Stimulated activated CD8-positive, alpha-beta memory T cell treated with anti-CD3 and anti-CD28 coated beads, Interleukin-7, amount 100 ng/mL, for 48 hours (primary cell): ENCODE data around the gene FANK1.
"Not testable (repeated sequence)": the region's sequence is repeated elsewhere in the genome, so short reads cannot be mapped to it uniquely, and the experiment has no call there.

Source experiments
- DNase-seq, 2 donors: peaks; one replicate each; pipeline ENCODE4 v3.0.0-alpha.2; 2020; ENCODE audit warnings: low read depth in 1 of 2; ENCODE audit errors: extremely low read depth in 1 of 2

Gene FANK1

DNA sequence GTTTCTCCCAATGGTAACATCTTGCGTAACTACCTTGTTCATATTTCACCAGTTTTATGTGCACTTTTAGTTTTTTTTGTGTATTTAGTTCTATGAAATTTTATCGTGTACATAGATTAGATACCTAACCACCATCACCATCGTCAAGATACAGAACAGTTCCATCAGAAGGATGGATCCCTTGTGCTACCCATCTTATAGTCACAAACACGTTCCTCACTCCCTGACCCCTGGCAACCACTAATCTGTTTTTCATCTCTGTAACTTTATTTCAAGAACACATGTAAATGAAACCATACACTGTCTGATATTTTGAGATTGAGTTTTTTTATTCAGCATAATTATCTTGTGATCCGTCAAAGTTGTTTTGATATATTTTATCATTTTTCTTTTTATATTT is 29.9 kb downstream of the FANK1 start:
- DNase-seq: no peak

DNA sequence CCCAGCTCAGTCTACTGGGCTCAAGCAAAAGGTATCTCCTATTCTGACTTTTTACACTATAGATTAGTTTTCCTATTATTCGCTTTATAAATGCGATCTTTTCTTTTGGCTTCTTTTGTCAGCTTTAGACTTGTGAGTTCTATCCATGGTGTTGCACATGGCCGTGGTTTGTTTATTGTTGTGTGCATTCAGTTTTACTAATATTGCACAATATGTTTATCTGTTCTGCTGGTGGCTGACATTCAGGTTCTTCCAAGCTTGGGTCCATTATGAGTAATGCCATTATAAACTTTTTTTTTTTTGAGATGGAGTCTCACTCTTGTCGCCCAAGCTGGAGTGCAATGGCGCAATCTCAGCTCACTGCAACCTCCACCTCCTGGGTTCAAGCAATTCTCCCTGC is 30.9 kb downstream of the FANK1 start:
- not testable (repeated sequence) for DNase-seq

DNA sequence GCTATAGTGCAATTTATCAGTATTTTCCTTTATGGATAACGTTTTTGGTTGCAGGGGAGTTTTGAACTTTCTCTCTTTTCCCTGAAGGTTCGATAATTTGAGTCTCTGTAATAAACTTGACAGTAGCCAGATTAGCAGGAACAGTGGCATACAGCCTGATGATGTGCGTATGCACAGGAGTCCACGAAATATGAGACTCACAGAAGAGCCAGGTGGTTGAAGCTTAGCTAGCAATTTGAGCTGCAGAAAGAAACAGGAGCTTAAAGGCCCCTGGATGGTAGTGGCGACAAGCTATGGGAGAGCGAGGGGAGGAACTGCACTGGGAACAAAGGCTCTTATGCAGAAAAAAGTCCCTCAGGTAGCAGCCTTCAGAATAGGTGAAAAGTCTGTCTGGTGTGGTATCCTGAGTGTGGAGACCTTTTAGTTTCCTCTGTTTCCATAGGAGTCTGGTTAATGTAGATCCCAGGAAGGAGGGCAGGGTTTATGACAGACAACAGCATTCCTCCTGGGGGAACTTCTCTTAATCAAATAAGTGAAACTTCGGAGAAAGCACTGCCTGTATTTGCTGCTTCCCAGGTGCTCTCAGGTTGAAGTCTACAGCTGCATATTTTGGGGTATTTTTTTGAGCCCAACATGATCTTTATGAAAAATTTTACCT is 32.7 kb downstream of the FANK1 start:
- DNase-seq: no peak

DNA sequence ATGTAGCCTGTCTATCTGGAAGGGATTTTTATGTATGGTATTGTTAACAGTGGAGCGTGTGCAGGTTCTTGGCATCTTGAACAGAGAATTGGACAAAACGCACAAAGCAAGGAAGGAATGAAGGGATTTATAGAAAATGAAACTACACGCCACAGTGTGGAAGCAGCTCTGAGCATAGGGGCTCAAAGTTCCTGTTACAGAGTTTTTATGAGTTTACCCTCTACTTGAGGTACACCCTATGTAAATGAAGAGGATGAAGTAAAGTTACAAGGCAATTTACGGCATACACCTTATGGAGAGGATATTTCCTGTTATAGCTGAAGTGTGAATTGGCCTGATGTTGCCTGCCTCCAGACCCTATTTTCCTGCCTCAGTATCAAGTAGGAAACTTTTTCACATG is 33.3 kb downstream of the FANK1 start:
- no peak for DNase-seq

DNA sequence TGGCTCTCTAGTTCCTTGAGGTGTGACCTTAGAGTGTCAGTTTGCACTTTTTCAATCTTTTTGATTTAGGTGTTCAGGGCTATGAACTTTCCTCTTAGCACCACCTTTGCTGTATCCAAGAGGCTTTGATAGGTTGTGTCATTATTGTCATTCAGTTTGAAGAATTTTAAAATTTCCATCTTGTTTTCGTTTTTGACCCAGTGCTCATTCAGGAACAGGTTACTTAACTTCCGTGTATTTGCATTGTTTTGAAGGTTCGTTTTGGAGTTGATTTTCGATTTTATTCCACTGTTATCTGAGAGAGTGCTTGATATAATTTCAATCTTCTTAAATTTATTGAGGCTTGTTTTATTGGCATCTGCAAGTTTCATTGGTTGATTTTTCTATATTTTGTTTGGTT is 37.3 kb downstream of the FANK1 start:
- no peak for DNase-seq

DNA sequence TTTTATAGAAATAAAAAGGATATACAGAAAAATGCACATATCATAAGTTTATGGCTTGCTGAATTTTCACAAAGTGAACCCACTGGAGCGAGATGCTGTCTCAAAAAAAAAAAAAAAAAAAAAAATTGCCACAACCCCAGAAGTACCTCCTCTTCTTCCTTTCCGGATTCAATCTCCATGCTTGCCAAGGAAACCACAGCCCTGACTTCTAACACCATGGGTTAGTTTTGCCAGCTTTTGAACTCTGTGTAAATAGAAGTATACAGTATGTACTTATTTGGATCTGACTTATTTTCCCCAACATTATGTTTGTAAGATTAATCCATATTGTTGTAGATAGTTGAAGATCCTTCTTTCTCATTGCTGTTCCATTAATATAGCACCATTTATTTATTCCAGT is 40.0 kb downstream of the FANK1 start:
- DNase-seq: no peak

DNA sequence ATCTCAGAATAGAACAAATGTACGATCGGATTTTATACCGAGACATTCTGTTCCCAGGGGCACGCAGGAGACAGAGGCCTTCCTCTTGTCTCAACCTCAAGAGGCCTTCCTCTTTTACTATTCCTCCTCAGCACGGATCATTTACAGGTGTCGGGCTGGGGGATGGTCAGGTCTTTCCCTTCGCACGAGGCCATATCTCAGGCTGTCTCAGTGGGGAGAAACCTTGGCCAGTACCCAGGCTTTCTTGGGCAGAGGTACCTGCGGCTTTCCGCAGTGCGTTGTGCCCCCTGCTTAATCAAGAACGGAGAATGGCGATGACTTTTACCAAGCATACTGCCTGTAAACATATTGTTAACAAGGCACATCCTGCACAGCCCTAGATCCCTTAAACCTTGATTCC is 44.2 kb downstream of the FANK1 start:
- no peak for DNase-seq

DNA sequence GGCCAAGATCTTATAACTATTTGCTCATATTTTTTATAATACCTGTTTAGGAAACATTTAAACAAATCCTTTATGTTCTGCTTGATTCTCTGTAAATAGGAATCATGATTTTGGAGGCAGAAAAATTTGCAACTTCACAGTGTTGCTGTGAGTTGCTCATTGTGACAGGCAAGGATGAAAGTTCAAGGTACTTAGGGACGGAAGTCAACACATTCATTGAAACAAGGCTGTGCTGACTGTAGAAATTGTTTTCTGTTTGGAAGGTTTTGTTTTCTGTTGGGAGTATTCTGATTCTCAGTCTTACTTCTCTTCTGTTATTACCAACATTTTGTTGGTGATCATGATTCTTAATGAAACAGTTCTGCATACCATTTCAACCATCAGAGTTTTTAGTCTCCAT is 54.9 kb downstream of the FANK1 start:
- DNase-seq: no peak

DNA sequence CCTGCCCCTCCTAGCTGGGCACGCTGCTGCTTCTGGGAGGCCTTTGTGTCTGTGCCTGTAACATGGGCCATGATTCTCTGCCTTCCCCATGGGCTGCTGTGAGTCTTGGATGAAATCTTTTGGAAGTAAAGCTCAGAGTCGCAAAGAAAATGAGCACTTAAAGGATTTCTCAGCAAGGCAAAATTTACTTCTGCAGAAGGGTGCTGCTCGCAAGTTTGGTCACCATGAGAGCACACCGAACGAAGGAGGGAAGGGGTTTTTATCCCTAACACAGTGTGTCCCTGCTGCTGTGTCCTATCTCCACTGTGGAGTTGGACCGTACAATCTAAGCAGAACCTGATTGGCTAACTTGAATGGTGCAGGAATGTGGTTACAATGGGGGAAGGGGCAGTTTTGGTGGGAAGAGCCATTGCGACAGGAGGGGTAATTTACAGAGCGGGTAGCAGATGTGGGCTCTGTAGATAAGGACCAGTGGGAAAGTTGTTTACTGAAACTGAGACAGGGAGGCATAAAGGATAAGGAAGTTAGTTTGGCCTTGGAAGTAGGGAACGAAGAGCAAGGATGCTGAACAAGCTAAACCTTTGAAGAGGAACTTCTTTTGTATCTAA is 57.5 kb downstream of the FANK1 start:
- no peak for DNase-seq

DNA sequence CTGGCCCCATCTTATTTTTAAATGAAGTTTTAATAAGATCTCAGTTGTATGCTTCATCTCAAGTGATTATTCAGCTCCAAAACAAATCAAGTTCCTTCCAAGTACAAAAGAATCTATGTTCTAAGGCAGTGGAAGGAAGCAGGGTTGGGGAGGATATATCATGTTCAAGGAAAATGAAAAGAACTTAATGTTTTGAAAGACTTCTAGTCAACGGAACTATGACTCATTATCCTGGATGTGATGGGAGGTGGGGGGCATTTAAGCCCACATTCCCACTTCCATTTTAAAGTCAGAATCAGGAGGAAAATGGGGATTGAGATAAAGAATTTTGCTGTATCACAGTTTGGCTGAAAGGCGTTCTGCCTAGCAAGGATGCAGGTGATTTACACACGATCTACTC is 59.4 kb downstream of the FANK1 start:
- DNase-seq: no peak

DNA sequence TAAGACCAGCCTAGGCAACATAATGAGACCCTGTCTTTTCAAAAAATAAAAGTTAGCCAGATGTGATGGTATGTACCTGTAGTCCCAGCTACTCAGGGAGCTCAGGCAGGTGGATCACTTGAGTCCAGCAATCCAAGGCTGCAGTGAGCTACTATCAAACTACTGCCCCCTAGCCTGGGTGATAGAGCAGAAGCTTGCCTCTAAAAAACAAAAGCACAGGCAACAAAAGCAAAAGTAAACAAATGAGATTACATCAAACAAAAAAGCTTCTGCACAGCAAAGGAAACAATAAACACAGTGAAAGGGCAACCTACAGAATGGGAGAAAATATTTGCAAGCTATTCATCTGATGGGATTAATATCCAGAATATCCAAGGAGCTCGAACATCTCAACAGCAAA is 65.4 kb downstream of the FANK1 start:
- no peak for DNase-seq

DNA sequence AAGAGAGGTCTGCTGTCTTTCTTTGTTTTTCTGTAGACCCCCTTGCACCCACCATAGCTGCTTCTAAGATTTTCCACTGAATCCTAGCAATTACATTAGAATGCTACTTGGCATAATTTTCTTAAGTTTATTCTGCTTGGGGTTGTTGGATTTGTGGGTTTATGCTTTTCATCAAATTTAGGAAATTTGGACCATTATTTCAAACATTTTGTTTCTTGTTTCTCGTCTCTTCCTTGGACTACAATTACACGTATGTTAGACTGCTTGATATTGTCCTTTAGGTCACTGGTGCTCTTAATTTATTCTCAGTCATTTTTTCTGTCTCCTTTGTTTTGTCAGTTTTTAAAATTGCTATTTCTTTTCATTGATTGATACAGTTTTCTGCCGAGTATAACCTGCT is 65.8 kb downstream of the FANK1 start:
- no peak for DNase-seq

DNA sequence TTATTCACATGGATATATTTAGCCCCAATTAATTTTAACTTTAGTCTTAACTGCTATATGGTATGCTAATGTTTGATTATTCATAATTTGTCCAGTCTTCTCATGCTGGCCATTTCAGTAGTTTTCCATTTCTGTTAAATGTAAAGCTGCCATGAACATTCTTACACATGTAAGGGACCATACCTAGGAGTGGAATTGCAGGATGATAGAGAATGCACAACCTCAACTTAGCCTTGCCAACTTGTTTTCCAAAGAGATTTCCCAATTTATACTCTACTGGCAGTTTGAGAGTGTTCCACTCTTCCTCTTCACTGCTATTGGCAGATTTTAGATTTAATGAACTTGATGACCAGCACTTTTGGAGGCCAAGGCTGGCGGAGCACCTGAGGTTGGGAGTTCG is 68.2 kb downstream of the FANK1 start:
- DNase-seq: no peak

DNA sequence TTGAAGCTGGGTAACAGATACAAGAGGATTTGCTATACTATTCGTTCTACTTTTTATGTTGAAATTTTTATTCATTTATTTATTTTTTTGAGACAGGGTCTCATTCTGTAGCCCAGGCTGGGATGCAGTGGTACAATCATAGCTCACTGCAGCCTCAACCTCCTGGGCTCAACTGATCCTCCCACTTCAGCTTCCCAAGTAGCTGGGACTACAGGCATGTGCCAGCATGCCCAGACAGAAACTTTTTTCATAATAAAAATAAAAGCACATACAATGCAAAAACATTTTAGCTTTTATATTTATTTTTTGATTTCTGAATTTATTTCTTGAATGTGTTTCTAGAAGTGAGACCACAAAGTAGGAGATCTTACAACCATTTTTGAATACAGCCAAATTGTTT is 71.2 kb downstream of the FANK1 start:
- DNase-seq: no peak

DNA sequence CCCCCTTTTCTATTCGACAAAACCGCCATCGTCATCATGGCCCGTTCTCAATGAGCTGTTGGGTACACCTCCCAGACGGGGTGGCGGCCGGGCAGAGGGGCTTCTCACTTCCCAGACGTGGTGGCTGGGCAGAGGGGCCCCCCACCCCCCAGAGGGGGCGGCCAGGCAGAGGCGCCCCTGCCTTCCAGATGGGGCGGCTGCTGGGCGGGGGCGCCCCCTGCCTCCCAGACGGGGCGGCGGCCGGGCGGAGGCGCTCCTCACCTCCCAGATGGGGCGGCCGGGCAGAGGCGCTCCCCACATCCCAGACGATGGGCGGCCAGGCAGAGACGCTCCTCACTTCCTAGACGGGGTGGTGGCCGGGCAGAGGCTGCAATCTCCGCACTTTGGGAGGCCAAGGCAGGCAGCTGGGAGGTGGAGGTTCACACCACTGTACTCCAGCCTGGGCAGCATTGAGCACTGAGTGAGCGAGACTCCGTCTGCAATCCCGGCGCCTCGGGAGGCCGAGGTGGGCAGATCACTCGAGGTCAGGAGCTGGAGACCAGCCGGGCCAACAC is 73.8 kb downstream of the FANK1 start:
- DNase-seq: not testable (repeated sequence)

DNA sequence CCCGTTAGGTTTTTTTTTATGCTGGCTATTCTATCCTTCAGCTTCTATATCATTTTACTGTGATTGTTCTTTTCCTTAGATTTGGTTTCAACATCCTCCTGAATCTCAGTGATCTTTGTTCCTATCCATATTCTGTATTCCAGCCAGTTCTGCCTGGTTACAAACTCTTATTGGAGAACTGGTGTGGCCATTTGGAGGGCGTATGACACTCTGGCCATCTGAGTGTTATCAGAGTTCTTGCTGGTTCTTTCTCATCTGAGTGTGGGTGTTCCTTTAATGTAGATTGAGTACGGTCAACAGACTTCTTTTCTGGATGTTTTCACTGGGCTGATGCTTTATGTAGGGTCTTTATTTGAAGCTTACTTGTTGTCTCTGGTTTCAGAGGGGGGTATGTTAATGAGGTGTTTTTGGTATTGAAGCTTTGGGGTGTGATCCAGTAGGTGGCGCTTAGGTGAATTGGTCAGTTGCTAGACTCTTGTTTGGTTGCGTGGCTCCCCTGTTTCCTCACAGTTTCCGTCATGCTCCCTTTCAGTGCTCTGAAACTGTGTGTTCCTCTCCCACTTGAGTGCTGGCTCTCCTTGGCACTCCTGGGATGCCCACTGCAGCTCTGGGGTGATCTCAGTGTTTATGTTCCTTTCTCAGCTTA is 80.7 kb downstream of the FANK1 start:
- no peak for DNase-seq

DNA sequence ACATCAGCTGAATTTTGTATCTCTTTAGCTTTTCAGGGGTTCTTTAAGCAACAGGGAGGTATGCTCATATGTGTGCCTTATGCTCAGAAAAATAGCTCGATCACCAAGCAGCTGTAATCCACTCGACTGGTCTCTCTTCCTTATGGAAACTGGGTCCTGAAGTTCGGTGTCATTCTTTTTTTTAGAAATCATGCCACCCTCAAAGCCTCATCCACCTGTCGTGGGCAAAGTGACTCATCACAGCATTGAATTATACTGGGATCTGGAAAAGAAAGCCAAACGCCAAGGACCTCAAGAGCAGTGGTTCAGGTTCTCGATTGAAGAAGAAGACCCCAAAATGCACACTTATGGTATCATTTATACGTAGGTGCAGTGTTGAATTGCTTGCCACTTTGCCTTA is 83.6 kb downstream of the FANK1 start:
- no peak for DNase-seq

DNA sequence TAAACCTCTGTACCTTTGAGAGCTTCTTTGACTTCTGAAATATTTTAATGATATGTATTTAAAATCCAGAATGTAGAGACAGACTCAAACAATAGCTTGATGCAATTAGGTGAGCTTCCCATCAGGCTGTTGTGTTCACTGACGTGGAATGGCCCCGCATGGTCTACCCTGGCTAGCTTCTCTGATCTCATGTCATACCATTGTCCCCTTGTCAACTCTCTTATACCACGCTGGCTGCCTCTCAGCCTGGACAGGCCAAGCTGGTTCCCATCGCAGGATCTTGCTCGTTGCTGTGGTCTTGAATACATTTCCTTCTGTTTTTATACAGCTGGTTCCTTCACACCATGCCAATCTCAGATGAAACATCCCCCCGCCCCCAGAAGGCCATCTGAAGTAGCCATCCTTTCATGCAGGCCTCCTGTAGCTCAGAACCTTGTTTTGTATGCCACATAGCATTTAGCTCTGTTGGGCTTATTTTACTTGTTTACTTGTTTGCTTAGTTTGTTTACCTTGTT is 84.2 kb downstream of the FANK1 start:
- DNase-seq: no peak

DNA sequence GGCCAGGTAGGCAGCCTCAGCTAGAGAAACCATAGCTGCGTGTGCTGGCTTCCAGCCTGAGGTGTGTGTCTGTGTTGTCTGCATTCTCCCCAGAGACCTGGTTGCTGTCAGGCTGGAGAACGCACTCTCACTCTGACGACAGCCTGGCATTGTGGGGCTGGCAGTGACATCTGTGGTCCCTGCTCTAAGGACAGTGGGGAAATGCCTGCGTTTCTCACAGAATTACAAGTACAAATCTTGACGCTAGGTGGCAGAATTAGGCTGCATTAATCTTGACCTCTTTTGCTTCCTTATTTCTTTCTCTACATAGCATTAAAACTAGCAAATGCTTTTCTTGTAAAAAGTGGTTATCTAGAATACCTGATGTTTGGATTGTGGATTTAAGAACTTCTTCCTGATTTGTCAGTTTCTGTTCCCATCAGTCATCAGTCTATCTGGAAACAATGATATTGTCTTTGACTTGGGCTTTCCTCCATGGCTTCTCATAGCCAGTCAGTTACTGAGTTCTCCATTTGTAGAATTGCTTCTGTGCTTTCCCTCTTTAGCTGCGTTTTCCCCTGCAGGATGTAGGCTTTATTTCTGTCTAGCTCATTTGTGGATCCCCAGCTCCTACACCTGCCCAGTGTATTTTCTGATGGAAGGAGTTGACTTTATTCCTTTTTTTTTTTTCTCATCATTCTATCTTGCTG is 86.0 kb downstream of the FANK1 start:
- no peak for DNase-seq

DNA sequence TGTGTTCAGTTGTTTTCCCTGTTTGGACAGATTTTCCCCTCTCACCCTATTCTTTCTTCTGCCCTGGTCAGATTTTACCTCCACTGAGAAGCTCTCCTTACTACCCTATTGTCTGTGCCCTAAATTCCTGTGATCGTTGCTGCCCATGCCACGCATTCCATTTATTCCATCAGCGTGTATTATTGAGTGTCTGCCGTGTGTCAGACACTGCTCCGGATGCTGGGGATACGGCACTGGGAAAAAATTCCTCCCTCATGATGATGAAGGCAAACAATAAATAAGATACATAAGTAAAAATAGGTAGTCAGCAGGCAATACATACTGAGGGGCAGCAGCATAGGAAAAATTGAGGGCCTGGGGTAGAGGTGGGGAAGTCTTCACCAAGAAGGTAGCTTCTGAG is 86.8 kb downstream of the FANK1 start:
- DNase-seq: no peak

DNA sequence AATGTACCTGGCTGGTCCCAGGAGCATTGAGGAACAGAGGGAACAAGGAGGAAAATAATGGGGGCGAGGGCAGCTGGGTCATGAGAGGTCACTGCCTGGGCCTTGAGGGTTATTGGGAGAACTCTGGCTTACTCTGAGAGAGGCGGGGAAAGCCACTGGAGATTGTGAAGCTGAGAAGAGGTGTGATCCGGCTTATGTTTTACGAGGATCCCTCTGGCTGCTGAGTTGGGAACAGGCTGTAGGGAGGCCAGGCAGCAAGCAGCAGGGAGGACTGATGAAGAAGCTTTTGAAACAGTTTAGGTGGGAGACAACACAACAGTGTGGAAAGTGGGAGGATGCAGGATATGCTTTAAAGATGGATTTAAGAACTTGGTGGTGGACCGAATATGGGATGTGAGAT is 87.3 kb downstream of the FANK1 start:
- DNase-seq: no peak

DNA sequence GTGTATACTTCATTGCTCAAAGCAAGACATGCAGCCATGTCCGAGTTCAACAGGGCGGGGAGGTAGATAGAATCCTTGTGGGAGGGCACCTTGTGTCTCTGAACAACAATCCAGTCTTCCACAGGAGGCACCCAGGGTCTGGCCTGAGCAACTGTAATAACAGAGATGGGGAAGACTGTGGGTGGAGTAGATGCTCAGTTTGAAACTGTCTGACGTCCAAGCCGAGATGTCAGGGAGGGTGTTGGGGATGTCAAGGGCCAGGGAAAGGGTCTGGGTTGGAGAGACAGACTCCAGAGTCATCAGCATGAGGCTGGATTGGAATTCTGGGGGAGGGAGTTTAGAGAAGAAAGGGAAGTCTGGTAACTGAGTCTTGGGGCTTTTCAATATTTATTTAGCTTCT is 88.0 kb downstream of the FANK1 start:
- no peak for DNase-seq
